ENCODE data around the gene SH3PXD2A.
"Not testable (repeated sequence)": the region's sequence is repeated elsewhere in the genome, so short reads cannot be mapped to it uniquely, and the experiment has no call there.

SH3PXD2A gene

DNA sequence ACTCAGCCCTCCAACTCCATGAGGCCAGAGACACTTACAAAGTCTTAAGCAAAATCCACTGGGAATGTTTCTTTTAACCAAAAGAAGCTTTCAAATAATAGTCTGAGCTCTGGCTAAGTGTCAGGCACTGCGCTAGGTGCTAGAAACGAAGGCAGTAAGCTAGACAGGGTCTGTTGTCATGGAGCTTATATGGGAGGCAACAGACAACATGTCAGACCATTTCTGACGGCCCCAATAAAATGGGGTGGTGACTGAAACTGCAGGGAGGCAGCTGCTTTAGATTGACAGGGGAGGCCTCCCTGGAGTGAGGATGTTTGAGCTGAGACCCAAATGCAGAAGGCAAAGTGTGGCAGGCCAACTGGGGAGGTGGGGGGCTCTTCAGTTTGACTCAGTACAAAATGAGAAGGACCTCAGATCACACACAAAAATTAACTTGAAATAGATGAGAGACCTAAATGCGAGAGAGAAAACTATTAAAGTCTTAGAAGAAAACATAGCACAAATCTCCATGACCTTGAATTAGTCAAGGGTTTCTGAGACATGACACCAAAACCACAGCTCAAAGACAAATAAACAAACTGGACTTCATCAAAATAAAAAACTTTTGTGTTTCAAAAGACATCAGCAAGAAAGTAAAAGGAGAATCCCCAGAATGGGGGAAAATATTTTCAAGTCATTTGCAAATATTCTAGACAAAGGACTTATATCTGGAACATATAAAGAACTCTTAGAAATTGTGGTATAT is 40.6 kb downstream of the SH3PXD2A start:
- DNase-seq (ENCODE audit: low read depth in 3 of 3, low spot score in 1 of 3): no peak

DNA sequence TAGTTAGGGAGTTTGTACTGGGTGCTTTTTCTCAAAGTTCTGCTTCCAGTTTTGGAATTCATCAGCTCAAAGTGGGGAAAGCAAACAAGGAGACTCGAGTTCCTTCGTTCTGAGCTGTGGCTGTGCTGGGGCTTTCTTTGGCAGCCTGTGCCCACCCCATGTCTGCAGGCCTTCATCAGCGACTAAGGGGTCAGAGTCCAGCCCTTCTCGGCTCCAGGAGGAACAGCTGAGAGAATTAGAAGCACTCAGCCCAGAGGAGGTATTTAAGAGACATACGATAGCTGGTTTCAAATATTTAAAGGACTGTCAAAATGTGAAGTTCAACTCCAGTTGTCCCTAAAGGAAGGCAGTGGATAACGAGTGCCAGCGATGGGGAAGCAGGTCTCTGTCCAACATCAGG is 41.3 kb downstream of the SH3PXD2A start:
- no peak for DNase-seq (ENCODE audit: low read depth in 3 of 3, low spot score in 1 of 3)

DNA sequence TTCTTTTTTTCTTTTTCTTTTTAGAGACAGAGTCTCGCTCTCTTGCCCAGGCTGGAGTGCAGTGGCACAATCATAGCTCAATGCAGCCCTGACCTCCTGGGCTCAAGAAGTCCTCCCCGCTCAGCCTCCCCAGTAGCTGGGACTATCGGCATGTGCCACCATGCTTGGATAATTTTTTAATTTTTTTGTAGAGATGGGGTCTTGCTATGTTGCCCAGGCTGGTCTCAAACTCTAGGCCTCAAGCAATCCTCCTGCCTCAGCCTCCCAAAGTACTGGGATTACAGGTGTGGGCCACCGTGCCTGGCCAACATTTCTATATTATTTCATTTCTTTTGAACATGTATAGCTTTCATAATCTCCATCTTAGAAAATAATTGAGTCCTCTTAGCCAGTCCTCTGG is 42.1 kb downstream of the SH3PXD2A start:
- not testable (repeated sequence) for DNase-seq (ENCODE audit: low read depth in 3 of 3, low spot score in 1 of 3)

DNA sequence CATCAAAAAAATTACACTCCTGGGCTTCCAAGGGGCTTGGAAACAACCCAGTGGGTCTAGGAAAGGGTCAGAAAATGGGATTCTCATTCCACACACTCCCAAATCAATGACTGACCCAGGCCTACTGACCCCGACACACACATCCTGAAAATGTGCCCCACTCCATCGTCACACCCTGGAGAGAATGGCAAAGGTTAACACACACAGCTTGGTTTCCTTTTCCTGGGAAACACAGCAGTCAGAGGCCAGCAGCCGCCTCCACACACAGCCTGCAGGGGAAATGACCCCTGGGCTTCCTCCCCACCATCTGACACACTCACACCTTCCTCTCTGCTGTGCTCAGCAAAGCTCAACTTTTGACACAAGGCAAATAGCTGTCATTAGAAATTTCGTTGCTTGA is 42.9 kb downstream of the SH3PXD2A start:
- no peak for DNase-seq (ENCODE audit: low read depth in 3 of 3, low spot score in 1 of 3)

DNA sequence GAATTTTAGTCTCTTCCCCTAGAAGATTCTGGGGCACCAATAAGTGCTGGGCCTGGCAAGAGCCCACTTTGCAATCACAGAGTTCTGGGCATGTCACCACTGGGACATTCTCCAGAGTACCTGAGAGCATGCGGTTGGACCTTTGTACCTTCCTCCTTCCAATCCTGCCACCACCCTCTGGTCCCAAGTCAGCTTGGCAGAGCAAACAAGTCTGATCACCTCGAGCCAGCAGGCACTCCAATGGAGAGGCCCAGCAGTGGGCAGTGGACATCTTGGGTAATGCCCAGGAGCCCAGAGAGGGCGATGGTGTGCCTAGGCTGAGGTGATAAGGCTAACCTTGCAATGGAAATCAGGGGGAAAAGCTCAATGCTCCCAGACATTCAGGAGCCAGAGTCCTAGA is 43.4 kb downstream of the SH3PXD2A start:
- DNase-seq (ENCODE audit: low read depth in 3 of 3, low spot score in 1 of 3): no peak

DNA sequence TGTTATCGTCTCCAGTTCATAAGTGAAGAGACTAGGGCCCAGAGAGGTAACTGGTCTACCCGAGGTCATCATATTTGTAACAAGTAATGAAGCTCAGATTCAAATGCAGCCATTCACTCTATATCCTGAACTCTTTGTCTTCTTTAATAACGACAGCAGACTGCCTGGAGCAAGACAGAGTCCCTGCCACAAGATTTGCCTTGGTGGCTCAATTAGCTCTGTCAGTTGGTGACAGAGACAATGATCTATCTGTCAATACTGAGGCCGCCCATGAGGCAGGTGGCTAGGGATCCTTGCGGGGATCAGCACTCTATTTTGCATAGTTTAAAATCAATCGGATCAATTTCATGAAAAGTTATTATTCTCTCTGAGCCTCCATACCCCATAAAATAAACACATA is 43.9 kb downstream of the SH3PXD2A start:
- no peak for DNase-seq (ENCODE audit: low read depth in 3 of 3, low spot score in 1 of 3)

DNA sequence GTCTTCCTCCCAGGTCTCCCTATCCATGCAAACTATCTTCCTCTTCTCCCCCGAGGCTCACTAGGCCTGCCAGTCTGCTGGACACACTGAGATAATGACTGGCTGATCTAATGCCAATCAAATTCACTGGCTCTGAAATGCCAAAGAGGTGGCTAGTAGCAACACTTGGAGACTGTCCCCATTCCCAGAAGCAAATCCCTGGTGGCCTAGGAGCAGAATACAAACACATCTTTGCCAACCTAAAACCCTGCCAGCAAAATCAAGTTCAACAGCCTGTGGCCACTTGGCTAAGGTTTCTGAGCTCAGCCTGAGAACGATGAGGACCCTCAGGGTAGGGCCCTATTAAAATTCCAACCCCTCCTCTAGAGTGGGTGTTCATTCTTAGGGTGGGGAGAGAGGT is 46.6 kb downstream of the SH3PXD2A start:
- no peak for DNase-seq (ENCODE audit: low read depth in 3 of 3, low spot score in 1 of 3)

DNA sequence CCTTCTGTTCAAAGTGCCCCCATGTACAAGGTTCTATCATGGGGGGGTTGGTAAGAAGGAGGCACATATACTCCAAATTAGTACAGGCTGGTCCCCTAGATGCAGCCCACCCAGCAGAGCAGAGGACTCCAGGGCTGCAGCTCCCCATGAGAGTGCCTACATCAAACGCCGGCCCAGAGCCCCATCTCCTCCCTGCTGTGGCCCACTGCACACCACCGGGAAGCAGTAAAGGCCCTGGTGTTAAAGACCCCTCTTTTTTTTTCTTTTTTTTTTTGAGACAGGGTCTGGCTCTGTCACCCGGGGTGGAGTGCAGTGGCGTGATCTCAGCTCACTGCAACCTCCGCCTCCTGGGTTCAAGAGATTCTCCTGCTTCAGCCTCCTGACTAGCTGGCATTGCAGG is 47.4 kb downstream of the SH3PXD2A start:
- DNase-seq (ENCODE audit: low read depth in 3 of 3, low spot score in 1 of 3): no peak

DNA sequence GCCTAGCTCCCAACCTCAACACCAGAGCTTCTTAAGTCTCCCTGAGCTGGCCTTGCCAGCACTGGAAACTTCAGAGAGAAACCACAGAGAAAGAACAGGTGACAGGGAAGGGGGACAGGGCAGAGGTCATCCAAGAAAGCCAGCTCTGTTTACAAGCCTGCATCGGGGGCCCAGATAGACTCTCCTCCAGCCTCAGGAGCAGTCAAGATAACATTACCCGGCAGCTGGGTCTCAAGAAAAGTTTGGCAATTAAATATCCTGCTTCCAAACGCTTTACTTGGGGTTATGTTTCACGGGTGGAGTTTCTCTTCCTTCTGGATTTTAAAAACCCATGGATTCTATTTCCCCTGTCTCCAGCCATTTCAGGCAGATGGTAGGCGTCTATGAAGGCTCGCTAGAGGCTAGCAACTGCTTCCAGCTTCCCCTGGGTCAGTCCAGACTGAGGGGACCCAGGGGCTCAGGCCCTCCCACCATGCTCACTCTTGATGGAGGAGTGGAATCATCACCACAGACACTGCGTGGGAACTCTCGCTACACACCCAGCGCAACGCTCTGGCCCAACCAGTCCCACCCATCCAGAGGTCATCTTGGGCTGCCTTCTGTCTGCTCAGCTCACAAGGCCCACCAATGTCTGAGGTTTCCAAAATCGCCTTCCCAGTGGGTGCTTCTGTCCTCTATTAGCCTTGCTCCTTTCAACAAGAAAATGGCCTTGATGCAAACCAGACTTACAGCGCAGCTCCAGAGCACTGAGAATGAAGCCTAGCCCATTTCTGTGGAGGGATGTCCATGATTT is 48.8 kb downstream of the SH3PXD2A start:
- no peak for DNase-seq (ENCODE audit: low read depth in 3 of 3, low spot score in 1 of 3)

DNA sequence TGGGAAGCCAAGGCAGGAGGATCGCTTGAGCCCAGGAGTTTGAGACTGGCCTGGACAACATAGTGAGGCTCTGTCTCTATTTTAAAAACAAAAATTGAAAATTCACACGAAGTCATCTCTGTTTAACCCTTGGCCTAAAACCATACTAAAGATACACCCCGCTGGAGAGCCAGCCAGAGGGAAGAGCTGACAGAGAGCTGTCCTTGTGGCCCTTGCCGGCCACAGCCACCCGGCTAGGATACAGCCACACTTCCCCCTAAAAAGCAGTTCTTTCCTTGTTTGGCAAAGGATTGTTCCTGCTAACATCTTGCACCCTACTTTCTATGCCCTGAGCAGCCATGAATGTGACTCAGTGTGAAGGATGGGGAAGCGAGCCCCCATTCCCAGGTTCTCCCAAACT is 49.6 kb downstream of the SH3PXD2A start:
- no peak for DNase-seq (ENCODE audit: low read depth in 3 of 3, low spot score in 1 of 3)

DNA sequence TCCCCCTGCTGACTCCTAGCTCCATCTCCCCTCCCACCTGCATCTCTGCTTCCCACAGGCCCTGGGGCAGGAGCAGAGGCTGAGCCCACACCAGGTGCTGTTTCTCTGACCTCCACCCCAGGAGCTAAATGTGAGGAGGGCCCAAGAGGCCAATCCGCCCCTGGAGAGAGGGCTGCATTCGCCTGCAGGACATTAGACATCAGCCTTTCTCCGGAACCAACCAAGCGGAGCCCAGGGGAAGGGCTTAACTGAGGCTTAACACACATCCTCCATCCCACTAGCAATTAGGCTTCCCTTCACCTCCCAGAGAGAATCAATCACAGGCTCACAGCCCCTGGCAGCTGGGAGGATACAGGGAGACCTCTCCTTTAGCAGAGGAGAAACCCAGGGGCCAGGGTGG is 50.5 kb downstream of the SH3PXD2A start:
- DNase-seq (ENCODE audit: low read depth in 3 of 3, low spot score in 1 of 3): no peak

DNA sequence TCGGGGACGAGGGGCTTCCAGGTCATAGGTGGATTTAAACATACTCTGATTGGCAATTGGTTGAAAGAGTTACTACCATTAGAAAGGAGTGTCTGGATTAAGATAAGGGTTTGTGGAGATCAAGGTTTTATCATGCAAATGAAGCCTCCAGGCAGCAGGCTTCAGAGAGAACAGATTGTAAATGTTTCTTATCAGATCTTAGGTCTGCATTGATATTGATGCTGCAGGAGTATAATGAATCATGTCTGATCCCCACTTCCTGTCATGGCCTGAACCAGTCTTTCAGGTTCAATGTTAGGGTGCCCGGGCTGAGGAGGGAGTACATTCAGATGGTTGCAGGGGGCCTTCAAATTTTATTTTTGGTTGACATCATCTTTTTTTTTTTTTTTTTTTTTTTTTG is 51.4 kb downstream of the SH3PXD2A start:
- DNase-seq (ENCODE audit: low read depth in 3 of 3, low spot score in 1 of 3): no peak

DNA sequence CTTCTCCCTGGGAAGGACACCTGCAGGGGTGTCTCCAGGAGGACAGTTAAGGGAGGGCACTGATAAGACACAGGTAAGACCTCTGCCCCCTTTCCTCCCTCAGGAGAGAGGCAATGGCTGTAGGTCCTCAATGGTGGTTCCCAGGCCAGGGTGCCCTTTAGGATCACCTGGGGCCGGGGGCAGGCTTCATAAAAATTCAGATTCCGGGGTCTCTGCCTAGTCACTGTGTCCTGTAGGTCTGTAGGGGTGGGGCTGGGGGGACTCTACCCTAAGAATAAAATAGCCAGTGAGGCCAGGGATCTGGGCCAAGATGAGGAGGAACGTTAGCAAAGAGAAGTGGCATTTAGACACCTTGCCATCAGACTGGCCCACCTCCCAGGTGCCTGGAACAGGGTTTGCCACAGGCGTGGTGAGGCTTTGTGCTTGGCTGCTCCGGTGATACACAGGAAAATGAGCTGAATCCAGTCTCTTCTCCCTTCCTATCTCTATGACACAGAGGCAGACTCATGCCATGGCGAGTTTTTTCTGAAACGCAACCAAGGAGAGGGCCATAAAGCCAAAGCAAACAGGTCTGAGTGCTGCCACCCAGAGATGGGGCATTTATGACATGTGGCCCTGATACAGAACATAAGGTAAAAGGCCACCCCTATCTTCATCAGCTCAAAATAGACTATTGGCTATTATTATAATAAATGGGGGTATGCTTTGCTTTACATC is 52.6 kb downstream of the SH3PXD2A start:
- no peak for DNase-seq (ENCODE audit: low read depth in 3 of 3, low spot score in 1 of 3)

DNA sequence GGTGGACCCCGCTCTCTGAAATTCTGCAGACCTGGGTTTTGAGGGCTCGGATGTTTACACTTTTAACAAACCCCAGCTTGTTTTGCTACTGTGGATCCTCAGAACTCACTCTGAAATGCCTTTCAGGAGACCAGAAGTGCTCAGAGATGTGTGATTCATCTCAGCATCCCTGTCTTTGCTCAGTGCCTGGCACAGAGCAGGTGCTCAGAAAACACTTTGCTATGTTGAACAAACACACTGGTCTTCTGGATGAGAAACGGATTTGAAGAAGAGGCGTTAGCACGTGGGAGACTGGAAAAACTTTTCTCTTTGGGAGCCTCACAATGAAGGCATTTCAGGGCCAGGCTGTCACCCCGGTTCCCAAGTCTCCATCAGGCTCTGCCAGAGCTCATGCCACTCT is 53.3 kb downstream of the SH3PXD2A start:
- no peak for DNase-seq (ENCODE audit: low read depth in 3 of 3, low spot score in 1 of 3)

DNA sequence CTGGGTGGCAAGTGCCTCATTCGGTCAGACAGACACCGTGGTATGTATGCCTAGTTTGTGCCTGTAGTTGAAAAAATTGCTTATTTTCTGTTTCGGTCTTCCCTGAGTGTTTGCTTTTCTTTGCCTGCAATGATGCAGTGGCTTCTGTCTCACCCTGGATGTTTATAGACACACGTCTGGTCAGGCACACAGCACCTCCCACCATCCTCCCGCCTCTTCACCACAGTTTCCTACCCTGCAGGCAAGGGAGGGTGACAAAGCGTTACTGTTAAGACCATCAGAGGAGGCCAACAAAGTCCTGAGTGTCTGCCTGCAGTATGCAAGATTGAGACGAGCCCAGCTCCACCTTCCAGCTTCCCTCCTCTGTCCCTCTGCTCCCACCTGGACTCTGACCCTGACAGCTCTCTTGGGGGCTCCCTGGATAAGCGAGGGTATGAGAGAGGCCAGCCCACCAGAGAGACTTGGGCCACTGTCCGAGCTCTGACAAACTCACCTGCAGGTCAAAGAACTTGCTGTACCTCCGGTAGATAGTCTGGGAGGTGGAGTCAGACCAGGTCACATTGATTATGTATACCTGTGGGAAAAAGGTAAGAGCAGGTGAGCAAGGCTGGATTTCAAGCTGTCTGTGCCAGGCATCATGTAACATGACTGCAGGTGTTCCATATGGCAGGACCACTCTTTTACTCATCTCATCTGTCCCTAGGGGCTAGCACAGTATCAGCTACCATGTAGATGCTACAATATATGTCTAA is 54.4 kb downstream of the SH3PXD2A start:
- DNase-seq (ENCODE audit: low read depth in 3 of 3, low spot score in 1 of 3): peak in 2 of 3 donors; percentile 5 to 8

DNA sequence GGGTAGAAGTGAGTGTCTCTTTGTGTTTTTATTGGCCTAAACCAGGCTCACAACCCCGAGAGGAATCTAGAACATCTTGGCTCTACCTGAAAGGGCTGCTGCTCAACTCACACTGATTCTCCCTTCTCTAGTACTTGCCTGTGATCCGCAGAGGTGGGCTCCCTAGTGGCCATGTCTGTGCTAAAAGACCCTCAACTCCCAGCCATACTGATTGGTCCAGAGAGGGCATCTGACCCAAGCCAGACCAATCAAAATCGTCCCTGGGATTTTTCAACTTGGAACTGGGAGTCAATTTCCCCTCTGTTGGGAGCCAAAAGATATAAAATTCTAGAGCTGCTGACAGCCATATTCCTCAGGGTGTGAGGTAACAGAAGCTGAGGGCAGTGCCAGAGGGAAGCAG is 55.3 kb downstream of the SH3PXD2A start:
- DNase-seq (ENCODE audit: low read depth in 3 of 3, low spot score in 1 of 3): no peak

DNA sequence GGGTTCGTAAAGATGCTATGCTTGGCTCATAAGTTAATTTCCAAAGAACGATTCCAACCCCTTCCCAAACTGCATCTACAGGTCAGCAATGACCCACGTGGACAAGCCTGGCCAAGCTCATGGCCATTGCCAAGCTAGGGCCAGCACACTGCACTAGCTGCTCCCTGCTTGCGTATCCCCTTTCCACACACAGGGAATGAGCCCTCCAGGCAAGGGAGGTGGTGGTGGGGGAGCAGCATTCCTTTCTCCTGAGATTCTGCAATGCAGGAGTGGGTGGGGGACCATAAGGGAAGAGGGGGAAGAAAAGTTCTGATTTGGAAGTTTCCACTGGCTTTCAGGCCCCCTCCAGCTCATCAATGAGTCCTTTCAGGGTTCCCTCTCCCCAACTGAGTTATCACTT is 56.0 kb downstream of the SH3PXD2A start:
- DNase-seq (ENCODE audit: low read depth in 3 of 3, low spot score in 1 of 3): no peak

DNA sequence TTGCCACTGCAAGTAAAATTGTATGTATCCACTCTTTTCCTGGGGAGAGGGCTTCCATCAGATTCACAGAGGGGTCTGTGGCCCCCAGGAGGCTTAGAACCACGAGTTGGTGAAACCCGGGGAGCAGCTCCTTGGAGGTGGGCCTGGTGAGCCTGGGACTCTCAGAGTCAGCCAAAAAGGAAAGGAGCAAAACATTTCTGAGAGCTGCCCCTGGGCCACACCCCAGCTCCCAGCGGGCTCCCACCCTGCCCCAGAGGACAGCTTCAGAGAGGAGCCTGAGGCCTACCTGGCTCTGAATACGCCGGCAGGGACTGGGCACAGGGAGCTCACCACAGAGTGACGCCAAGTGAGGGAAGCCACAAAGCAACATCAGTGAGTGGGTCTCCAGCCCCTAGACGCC is 56.9 kb downstream of the SH3PXD2A start:
- DNase-seq (ENCODE audit: low read depth in 3 of 3, low spot score in 1 of 3): no peak

DNA sequence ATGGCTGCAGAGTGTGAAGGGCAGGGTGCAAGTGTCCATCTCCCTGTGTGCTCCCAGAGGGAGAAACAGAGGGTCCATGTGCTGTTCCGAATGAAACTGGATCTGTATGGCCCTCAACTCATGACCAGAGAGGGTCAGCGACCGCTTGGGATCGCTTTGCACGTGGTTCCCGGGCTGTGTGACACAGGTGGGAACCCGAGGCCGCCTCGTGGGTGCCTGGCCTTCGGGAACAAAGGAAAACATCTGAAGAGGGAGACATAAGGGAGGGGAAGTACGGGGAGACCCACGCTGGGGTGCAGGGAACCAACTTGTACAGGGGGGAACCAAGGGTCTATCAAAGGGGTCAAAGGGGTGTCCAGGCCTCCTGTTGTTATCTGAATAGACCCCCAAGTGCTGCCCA is 57.5 kb downstream of the SH3PXD2A start:
- DNase-seq (ENCODE audit: low read depth in 3 of 3, low spot score in 1 of 3): no peak

DNA sequence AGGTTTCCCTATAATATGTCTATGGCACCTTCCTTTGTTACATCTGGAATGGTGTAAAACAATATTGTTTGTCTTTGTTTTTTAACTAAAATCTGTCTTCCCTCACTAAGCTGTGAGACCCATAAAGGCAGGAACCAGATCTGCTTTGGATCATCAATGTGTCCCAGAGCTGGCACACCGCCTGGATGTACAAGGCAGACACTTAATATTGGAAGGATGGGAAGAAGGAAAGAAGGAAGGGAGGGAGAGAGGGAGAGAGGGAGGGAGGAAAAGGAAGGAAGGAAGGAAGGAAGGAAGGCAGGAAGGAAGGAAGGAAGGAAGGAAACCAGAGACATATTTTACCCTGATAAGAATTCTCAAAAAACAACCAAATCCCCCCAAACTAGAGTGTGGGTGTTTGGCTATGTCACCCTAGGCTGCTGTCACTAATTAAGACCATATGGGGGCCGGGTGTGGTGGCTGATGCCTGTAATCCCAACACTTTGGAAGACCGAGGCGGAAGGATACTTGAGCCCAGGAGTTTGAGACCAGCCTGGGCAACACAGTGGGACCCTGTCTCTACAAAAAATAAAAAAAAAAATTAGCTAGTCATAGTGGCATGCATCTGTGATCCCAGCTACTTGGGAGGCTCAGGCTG is 59.6 kb downstream of the SH3PXD2A start:
- no peak for DNase-seq (ENCODE audit: low read depth in 3 of 3, low spot score in 1 of 3)

DNA sequence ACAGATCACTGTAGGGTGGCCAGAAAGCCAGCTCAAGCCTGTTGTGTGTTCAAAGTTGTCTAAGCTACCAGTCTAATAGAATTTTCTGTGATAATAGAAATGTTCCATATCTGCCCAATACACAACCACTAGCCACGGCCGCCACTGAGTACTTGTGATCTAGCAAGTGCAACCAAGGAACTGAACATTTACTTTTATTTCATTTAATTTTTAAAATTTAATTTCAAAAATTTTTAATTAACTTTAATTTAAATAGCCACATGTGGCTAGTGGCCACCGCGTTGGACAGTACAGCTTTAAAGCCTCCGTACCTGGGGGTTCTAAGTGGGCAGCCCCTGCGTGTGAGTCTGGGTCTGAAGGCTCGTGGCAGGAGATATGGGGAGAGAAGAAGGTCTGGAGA is 60.4 kb downstream of the SH3PXD2A start:
- no peak for DNase-seq (ENCODE audit: low read depth in 3 of 3, low spot score in 1 of 3)
